ENCODE data around the gene HSP90AB1.
"Not testable (repeated sequence)": the region's sequence is repeated elsewhere in the genome, so short reads cannot be mapped to it uniquely, and the experiment has no call there.

The HSP90AB1 gene

DNA sequence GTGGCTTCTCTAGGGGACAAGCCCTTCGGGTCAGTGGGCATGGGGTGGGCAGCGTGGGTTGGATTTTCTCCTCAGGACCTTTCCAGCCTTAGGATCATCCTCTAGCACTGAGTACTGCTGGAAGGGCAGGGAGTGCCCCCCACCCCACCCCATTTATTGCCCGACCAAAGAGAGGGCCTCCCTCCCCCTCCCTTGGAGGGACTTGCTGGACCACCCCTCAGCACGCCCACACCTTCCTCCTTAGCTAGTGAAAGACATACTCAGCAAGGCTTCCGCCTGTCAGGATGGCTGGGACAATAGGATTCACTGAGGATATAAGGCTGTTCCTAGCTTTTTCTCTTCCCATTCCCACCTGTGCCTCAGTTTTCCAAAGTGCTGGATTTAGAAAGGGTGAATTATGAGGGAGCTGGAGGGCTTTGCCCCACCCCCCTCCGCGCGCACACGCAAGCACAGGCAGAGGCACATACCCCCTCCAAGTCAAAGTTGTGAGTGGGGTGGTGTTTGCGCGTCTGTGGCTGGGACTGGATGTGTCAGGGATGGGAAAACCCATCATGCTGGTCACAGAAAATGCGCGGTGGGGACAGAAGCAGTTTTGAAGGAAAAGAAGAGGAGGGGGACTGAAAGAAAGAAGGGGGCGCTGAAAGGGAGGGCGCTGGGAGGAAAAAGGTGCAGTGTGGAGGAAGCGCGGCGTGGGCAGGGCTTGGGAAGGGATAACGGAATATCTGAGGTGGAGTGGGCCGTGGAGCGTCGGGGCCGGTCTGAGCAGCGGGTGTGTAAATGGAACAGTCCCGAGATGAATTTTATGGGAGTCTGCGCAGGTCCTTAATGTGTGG, 24.2 kb upstream of the HSP90AB1 start:
- no peak for DNase-seq (ENCODE audit: low read depth)

DNA sequence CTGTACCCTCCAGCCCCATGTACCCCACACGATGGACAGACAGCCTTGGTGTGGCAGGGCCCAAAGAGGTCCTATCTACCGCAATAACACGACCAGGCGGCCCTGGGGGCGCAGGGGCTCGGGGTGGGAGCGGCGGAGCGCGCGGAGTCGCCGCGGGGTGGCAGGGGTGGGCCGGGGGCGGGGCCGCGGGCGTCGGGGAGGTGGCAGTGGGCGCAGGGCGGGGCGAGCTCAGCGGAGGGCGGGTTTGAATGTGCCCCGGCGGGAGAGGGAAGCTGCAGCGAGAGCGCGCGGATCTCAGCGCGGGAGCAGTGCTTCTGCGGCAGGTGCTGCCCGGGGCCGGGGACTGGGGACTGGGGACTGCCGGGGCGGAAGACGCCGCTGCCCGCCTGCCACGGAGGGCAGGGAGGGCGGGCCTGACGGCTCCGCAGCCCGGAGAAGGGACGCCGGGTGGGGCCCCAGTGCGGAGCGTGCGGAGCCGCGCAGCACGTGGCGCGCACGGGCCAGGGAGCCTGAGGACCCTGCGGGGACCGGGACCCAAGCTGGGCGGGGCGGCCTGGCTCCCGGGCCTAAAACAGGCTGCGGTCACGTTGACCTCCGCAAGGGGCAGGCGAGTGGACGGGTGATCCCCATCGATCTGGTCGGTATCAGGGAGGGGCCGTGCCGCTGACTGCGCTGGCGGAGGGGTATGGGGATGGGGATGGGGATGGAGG, 23.4 kb upstream of the HSP90AB1 start, which contains the start of gene SLC29A1:
SLC29A1 (plus strand) TSS at position 277 of the 710 bp plus-strand sequence. CDS start 3,719 bp downstream, outside the sequence.
- DNase-seq (ENCODE audit: low read depth) = no peak

DNA sequence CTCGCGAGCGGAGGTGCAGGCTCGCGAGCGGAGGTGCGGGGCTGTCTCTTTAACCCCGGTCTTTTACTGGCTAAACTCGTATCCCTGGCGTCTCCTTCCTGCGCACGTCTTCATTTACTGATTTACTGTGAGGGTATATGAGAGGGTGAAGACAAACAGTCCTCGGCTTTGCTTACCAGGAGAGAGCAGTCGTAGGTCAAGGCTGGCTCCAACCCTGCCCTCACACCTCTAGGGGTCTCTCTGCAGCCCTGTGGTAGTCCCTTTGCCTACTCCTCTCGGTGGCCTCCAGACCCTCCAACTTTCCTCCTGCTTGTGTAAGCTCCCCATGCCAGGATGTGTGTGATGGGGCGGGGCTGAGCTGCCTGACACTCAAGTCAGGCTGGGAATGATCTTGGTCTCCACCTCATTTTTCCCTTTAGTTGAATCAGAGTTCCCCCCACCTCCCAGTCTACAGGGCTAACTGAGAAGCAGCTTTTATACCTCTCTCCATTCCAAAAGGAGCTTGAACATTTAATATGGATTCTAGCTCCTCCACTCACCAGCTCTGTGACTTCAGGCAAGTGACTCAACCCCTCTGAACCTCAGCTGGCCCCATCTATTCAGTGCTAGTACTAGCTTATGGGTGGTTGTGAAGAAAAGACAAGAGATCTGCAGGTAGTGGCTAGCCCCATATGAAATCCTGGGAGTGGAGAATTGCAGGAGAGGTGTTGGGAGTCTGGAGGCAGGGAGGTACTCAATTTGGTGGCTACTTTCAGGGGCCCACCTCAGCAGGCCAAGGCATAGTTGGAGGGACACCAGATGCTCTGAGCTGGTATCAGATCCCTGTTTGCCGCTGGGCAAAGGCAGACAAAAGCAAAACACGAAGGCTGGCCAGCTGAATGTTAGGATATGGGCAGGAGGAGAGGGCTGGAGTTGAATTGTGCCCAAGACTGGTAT, 22.6 kb upstream of the HSP90AB1 start:
- no peak for DNase-seq (ENCODE audit: low read depth)

DNA sequence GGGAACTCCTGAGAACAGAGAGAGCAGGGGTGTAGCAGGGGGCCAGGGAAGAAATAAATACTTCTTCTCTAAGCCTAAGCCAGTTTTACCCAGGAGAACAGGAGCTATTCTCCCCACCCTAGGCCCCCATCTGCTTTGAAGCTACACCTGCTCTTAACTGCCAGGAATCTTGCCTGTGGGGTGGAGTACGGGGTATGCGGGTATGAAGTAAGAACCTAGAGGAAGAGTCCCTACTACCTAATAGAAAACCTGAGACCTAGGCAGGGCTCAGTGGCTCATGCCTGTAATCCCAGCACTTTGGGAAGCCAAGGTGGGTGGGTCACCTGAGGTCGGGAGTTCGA, 22.0 kb upstream of the HSP90AB1 start:
- DNase-seq (ENCODE audit: low read depth) = no peak

DNA sequence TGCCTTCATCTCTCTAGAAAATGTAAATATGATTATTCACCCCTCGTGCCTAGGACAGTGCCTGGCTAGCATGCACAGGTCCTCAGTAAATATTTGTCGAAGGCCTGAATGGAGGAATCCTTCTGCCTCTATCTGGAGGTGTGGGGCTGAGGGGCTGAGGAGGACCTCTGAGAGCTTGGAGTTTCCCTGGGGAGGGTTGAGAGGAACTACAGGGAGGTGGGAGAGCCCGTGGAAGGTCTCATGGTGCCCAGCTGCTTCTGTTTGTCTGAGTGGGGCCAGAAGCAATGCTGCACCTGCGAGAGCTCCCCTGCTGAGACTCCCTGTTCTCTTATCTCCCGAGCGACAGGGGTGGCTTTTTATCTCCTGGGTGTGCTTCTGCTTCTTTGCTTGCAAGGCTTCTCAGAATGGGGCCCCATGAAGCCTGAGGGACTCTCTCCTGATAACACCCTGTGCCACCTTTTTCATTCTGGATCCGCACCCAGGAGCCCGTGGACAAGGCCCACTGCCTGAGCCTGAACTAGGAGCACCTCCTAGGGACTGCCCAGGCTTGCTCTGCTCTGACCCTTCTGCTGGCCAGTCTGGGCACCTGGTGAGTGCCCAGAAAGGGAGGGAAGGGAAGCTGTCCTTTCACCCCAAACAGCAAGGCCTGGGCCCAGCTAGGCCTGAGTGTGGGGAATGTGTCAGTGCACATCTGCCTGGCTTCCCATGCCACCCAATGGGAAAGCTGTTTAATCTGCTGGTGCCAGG, 21.1 kb upstream of the HSP90AB1 start:
- no peak for DNase-seq (ENCODE audit: low read depth)

DNA sequence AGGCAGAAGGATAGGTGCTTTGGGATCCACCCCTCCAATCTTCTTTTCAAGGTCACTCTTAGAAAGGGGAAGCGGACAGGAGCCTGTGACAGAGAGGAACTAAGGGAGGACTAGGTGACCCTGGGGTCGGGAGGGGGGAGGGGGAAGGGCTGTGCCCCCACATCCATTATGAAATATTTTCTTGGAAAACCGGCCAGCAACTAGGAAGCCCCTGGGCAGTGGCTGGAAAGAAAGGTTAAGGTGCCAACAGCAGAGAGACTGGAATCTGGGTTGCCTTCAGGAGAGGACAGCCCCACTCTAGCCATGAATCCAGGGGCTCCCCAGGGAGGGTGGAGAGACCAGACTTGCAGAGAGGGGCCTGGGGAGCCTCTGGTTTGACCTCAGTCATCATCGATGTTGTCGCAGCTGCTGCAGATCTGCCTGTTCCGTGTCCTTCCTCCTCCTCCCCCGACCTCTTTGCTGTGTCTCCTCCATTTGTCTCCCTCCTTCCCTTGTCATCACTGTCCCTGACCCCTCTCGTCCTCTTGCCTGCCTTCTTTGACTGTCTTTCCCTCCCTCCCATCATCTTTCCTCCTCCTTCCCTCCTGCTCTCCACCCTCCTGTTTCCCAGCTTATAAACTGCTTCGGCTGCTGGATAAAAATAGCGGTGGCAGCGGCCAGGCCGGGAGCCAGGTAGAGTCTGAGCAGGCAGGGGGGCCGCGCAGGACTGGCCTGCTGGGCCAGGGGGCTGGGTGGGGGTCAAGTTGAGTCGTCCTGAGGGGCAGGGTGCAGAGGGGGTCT, 20.3 kb upstream of the HSP90AB1 start:
- DNase-seq (ENCODE audit: low read depth) = no peak

DNA sequence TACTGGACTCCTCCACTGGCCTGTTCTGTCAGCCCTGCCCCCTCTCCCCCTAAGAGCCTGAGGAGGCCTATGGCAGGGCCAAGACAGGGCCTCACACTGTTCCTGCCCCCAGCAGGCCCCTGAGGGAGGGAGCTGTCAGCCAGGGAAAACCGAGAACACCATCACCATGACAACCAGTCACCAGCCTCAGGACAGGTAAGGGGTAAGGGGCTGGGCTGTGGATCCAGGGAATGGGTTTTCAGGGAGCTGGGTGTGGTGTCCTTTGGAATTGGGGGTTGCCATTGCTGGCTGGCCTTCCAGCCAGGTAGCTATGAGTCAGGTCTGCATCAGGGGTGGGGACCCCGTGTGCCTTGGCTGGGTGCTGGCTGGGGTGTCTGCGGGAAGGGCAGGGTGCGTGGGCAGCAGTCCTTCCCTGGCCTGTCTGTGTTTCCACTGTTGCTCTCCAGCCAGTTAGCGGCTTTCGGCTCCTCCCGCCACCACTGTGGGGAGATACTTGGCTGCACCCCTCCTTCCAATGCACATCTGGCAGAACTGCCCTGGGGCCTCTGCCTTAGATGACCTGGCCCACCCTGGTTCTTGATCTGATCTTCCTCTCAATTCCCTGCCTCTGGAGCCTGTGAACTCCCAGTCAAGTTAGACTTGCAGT, 19.6 kb upstream of the HSP90AB1 start:
- DNase-seq (ENCODE audit: low read depth) = no peak

DNA sequence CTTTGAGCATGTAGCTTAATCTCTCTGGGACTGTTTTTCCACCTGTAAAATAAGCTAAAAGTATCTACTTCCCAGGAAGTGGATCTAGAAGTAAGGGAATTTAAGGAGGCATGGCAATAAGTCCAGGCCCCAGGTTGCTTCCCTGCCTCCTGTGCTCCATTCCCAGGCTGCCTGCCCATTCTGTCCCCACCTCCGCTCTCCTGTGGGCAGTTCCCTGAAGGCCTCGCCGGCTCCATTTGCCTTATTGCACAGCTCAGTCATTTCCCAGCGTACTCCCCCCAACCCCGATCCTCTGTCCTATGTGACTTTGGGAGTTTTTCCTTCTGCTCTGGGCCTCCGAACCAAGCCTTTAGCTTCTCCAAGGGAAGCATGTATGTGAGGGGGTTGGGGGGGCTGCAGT, 18.9 kb upstream of the HSP90AB1 start:
- no peak for DNase-seq (ENCODE audit: low read depth)

DNA sequence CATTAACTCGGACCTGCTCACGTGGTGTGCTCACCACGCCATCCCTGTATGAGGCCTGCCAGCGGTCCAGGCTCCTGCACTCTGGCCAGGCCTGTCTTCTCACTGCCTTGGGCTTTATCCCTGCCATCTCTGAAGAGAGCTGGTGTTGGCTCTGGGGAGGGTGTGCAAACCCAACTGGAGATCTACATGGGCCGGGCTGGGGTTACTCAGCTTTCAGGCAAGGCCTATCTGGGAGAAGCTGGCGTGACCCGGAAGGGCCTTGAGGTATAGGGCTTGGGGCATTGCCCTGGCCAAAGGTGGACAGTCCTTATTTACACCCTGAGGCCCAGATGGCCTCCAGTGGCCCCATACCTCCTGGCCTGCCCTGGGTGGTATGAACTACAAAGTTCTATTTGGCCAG, 18.5 kb upstream of the HSP90AB1 start:
- DNase-seq (ENCODE audit: low read depth) = no peak

DNA sequence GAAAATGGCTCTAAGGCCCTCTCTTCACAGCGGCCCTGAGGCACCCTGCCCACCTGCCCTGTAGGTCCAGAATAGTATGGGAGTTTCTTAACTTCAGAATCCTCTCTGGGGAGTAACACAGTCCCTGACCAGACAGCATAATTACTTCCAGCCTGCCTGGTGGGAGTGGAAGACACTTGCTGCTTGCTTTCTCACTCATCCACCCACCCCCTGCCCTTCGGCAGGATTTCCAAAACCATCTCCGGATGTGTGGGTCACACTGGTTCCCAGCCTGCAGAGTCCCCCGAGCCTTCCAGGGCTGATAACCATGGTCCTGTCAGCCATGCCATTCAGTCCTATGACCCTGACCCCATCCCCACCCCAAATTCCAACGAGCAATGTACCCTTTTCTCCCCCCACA, 18.1 kb upstream of the HSP90AB1 start:
- no peak for DNase-seq (ENCODE audit: low read depth)

DNA sequence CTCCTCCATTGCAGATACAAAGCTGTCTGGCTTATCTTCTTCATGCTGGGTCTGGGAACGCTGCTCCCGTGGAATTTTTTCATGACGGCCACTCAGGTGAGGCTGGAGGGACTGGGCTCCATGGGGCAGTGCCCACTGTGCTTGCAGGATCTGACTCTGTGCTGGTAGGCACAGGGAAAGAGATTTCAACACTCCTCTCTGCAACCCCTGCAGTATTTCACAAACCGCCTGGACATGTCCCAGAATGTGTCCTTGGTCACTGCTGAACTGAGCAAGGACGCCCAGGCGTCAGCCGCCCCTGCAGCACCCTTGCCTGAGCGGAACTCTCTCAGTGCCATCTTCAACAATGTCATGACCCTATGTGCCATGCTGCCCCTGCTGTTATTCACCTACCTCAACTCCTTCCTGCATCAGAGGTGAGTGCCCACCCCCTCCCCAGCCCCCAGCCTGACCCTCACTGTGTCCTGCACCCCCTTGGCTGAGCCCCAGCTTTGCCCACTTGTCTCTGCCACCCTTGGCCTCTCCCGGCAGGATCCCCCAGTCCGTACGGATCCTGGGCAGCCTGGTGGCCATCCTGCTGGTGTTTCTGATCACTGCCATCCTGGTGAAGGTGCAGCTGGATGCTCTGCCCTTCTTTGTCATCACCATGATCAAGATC, 17.4 kb upstream of the HSP90AB1 start:
- no peak for DNase-seq (ENCODE audit: low read depth)

DNA sequence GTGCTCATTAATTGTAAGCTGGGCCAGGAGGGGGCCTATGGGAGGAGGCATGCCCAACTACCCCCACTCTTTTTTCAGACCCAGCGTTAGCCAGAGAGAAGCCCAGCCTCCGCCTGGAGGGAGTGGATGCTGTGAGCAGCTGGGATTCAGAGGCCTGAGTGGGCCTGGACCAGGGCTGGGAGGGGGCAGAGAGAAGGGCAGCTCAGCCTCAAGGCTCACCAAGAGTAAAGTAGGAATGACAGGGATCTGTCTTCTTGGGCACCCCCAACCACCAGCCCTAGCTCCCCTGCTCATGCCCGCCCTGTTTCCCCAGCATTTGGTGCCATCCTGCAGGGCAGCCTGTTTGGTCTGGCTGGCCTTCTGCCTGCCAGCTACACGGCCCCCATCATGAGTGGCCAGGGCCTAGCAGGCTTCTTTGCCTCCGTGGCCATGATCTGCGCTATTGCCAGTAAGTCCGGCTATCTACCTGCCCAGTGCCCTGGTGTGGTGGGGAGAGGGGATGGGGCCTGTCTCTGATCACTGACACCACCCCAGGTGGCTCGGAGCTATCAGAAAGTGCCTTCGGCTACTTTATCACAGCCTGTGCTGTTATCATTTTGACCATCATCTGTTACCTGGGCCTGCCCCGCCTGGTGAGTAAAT, 16.7 kb upstream of the HSP90AB1 start:
- no peak for DNase-seq (ENCODE audit: low read depth)

DNA sequence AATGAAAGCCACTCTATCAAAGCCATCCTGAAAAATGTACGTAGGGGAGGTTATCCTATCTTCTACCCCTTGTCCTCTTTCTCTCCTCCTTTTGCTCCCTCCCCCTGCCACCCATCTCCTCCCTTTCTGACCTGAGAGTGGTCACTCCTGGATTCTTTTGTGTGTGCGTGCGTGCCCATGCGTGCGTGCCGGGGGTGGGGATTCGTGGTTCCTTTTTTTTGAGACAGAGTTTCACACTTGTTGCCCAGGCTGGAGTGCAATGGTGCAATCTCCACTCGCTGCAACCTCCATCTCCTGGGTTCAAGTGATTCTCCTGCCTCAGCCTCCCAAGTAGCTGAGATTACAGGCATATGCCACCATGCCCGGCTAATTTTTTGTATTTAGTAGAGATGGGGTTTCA, 15.5 kb upstream of the HSP90AB1 start:
- not testable (repeated sequence) for DNase-seq (ENCODE audit: low read depth)

DNA sequence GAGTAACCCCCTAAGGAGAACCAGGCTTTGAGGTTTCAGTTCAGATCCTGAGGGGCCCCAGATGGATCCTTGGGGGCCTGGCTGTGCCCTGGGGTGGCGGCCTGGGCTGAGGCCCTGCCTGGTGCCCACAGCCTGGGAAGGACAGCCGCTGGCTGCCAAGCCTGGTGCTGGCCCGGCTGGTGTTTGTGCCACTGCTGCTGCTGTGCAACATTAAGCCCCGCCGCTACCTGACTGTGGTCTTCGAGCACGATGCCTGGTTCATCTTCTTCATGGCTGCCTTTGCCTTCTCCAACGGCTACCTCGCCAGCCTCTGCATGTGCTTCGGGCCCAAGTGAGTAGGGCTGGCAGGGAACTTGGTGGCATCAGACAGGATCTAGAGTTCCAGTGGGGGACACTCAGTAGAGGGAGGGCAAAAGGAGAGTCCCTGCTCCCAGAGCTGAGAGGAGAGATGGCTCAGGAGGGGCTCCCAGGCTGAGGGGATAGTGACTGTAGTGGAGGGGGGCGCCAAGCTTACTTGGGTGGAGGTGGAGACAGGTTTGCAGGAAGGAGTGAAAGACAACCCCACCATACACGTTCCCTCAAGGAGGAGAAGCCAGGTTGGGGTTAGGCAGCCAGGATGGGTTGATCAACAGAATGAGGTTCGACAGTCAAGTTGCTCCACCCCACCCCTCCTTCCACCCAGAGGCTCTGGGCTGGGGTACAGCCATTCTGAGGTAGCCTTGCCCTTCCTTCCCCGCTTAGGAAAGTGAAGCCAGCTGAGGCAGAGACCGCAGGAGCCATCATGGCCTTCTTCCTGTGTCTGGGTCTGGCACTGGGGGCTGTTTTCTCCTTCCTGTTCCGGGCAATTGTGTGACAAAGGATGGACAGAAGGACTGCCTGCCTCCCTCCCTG, 14.0 kb upstream of the HSP90AB1 start:
- DNase-seq (ENCODE audit: low read depth) = no peak

DNA sequence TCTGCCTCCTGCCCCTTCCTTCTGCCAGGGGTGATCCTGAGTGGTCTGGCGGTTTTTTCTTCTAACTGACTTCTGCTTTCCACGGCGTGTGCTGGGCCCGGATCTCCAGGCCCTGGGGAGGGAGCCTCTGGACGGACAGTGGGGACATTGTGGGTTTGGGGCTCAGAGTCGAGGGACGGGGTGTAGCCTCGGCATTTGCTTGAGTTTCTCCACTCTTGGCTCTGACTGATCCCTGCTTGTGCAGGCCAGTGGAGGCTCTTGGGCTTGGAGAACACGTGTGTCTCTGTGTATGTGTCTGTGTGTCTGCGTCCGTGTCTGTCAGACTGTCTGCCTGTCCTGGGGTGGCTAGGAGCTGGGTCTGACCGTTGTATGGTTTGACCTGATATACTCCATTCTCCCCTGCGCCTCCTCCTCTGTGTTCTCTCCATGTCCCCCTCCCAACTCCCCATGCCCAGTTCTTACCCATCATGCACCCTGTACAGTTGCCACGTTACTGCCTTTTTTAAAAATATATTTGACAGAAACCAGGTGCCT, 13.3 kb upstream of the HSP90AB1 start:
- no peak for DNase-seq (ENCODE audit: low read depth)

DNA sequence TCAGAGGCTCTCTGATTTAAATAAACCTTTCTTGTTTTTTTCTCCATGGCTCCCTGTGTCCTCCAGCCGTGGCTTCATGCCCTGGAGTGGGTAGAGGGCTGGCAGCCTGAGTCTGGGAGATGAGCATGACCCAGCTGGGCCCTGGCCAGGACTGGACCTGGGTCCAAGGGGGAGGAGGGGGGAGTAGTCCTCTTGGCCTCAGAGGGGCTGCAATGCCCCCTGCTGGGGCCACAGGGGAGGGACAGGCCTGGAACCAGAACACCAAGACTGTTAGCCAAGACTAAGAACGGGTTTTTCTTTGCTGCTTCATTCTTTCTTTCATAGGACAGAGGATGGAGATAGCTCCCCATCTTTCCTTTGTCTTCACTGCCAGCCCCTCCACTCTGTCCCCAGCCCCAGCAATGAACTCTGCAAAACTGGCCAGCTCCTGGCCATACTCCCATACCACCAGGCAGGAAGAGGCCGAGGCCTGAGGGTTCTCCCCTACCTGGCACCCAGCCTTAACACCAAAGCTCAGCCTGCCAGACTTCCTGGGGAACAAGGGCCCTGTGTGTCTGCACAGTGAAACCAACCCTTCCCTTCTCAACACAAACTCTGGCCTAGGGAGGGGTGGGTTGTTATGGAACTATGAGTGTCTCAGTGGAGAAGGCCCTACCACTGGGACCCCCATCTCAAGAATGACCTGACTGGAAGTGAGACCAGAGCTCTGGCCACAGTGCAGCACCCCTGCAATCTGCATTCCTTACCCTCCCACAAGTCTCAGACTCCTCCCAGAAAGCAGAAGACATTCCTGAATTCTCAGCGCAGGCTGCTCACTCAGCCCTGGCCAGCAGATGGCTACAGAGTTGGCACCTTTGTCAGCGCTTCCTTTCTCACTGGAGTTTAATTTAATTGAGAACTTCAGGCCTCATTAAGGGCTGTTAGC, 12.5 kb upstream of the HSP90AB1 start:
- no peak for DNase-seq (ENCODE audit: low read depth)

DNA sequence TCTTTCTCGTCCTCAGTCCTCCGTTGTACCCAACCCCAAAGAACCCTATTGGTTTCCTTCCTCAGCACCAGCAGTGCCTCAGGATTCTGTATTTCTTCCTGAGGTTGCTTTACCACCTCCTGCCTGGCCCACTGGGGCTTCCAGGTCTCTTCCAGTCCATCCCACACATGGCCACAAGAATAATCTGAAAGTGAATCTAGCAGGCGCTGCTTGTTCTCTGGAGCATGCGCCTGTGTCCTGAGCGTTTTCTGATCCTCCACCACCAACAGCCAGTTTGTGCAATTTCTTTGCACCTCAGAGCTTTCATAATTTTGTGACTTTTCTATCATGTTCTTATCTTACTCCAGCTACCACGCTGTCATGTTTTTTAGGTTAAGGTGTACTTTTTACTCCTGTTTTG, 11.6 kb upstream of the HSP90AB1 start:
- DNase-seq (ENCODE audit: low read depth) = no peak

Measured in non-pigmented ciliary epithelial cell (primary cell).